Measurements from ENCODE around the gene FFAR1.

FFAR1 gene

DNA sequence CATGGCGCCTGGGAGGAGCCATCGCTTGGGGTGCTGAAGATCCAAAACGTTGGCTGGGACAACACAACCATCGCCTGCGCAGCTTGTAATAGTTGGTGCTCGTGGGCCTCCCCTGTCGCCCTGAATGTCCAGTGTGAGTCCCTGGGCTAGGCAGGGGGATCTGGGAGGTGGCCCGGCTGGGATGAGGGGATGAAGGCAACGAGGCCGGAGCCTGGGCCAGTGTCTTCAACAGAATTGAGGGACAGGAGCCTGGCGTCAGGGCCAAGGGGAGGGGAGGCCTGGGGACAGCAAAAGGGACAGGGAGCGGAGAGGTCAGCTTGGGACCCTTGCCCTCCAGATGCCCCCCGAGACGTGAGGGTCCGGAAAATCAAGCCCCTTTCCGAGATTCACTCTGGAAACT is 6.7 kb upstream of the FFAR1 start:
- no peak for DNase-seq (ENCODE audit: low read depth)
- TF ChIP-seq, protein P1, sequence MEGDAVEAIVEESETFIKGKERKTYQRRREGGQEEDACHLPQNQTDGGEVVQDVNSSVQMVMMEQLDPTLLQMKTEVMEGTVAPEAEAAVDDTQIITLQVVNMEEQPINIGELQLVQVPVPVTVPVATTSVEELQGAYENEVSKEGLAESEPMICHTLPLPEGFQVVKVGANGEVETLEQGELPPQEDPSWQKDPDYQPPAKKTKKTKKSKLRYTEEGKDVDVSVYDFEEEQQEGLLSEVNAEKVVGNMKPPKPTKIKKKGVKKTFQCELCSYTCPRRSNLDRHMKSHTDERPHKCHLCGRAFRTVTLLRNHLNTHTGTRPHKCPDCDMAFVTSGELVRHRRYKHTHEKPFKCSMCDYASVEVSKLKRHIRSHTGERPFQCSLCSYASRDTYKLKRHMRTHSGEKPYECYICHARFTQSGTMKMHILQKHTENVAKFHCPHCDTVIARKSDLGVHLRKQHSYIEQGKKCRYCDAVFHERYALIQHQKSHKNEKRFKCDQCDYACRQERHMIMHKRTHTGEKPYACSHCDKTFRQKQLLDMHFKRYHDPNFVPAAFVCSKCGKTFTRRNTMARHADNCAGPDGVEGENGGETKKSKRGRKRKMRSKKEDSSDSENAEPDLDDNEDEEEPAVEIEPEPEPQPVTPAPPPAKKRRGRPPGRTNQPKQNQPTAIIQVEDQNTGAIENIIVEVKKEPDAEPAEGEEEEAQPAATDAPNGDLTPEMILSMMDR (IDR thresholded peaks at IDR 0.05; ENCODE audit: insufficient read depth, low read depth, low read length, missing control alignments), result no peak
- H3K4me3 ChIP-seq (ENCODE audit: low read length), result no peak overlapping the region

DNA sequence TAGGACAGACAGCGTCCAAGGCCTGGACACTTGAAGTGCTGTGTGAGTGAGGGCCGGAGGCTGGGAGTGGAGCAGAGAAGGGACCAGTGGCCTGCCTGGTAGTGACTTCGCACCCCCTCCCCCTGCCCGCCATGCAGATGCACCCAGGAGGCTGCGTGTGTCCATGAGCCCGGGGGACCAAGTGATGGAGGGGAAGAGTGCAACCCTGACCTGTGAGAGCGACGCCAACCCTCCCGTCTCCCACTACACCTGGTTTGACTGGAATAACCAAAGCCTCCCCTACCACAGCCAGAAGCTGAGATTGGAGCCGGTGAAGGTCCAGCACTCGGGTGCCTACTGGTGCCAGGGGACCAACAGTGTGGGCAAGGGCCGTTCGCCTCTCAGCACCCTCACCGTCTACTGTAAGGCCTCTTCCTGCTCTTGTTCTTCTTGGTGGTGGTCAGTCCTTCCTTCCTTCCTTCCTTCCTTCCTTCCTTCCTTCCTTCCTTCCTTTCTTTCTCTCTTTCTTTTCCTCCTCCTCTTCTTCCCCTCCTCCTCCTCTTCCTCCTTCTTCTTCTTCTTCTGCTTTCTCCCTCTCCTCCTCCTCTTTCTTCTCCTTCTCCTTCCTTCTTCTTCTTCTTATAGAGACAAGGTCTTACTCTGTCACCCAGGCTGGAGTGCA is 6.0 kb upstream of the FFAR1 start:
- no peak for DNase-seq (ENCODE audit: low read depth)
- no peak overlapping the region for H3K4me3 ChIP-seq (ENCODE audit: low read length)
- TF ChIP-seq, protein P1 (IDR thresholded peaks at IDR 0.05; ENCODE audit: insufficient read depth, low read depth, low read length, missing control alignments), result no peak

DNA sequence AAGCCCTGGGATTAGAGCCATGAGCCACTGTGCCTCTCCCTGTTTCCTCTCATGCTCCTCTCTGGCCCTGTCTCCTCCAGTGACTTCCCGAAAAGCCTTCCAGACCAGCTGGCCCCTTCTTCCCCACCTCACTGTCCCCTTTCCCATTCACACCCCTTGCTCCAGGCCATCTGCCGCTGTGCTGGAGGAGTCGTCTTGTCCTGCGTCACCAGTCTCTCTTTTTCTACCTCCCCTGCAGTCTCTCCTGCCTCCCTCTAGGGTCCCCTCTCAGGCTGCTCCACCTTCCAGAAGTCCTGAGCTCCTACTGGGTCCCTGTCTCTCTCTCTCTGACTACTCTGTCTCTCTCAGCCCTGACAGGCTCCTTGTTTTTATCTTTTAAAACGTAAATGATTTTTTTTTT is 5.3 kb upstream of the FFAR1 start:
- DNase-seq (ENCODE audit: low read depth), result no peak
- no peak overlapping the region for H3K4me3 ChIP-seq (ENCODE audit: low read length)
- TF ChIP-seq, protein P1 (IDR thresholded peaks at IDR 0.05; ENCODE audit: insufficient read depth, low read depth, low read length, missing control alignments), result no peak

DNA sequence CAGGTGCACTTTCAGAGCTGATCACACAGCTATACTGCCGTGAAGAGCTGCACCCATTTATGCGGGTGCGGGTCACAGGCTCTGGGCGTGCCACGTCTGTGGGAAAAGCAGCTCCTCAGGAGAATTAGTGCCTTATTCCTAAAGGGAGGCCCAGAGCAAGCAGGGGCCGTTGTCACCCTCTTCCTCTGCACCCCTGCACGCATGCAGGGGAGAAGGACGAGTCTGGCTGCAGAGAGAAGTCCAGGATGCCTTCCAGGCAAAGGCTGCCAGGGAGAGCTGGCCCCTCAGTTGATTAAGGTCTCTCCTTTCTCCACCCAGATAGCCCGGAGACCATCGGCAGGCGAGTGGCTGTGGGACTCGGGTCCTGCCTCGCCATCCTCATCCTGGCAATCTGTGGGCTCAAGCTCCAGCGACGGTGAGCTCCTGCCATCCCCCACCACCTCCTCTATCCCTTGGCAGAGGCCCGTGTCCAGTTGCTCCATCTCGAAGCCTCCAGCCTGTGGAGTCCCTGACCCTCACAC is 3.1 kb upstream of the FFAR1 start:
- TF ChIP-seq, protein P1 (IDR thresholded peaks at IDR 0.05; ENCODE audit: insufficient read depth, low read depth, low read length, missing control alignments), result no peak
- no peak for DNase-seq (ENCODE audit: low read depth)
- H3K4me3 ChIP-seq (ENCODE audit: low read length), result no peak overlapping the region

DNA sequence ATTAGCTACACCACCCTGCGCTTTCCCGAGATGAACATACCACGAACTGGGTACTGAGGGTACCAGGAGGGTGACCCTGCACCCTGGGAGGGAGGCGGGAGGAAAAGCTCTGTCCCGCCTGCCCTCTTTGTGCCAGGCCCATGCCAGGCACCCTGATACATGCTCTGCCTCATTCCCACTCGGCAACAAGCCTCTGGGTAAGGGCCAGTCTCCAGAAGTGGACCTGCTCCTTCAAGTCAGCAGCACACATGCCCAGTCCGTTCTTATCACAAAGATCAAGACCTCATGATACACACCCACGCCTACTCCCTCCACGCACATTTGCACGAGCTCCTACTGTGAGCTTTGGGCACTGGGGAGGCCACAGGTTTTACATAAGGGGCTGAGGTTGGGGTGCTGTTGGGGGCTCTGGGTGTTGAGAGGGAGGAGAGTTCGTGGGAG is 2.0 kb upstream of the FFAR1 start:
- DNase-seq (ENCODE audit: low read depth), result no peak

DNA sequence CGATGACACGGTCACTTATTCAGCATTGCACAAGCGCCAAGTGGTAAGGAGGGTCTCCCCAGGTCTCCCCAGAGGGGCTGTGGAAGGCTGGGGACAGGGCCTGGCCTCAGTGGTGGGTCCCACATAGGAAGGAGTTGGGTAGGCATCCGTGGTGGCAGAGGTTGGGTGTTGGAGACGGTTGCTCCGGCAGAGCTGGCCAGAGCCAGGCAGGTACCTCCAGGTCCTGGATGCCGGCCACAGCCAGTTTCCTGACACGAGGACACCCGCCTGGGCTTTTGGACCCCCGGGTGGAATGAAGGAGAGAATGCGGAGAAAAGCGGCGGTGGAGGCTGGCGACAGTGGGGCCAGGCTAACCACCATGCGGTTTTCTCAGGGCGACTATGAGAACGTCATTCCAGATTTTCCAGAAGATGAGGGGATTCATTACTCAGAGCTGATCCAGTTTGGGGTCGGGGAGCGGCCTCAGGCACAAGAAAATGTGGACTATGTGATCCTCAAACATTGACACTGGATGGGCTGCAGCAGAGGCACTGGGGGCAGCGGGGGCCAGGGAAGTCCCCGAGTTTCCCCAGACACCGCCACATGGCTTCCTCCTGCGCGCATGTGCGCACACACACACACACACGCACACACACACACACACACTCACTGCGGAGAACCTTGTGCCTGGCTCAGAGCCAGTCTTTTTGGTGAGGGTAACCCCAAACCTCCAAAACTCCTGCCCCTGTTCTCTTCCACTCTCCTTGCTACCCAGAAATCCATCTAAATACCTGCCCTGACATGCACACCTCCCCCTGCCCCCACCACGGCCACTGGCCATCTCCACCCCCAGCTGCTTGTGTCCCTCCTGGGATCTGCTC is 1.3 kb upstream of the FFAR1 start:
- TF ChIP-seq, protein P1 (IDR thresholded peaks at IDR 0.05; ENCODE audit: insufficient read depth, low read depth, low read length, missing control alignments), result no peak
- DNase-seq (ENCODE audit: low read depth), result no peak
- H3K4me3 ChIP-seq (ENCODE audit: low read length), result no peak overlapping the region

More for the DNA sequence above, 2.0 kb upstream of the FFAR1 start:
- TF ChIP-seq, protein P1 (IDR thresholded peaks at IDR 0.05; ENCODE audit: insufficient read depth, low read depth, low read length, missing control alignments), result no peak
- no peak overlapping the region for H3K4me3 ChIP-seq (ENCODE audit: low read length)
